ENCODE data around the gene HCAR2.

HCAR2 gene

DNA sequence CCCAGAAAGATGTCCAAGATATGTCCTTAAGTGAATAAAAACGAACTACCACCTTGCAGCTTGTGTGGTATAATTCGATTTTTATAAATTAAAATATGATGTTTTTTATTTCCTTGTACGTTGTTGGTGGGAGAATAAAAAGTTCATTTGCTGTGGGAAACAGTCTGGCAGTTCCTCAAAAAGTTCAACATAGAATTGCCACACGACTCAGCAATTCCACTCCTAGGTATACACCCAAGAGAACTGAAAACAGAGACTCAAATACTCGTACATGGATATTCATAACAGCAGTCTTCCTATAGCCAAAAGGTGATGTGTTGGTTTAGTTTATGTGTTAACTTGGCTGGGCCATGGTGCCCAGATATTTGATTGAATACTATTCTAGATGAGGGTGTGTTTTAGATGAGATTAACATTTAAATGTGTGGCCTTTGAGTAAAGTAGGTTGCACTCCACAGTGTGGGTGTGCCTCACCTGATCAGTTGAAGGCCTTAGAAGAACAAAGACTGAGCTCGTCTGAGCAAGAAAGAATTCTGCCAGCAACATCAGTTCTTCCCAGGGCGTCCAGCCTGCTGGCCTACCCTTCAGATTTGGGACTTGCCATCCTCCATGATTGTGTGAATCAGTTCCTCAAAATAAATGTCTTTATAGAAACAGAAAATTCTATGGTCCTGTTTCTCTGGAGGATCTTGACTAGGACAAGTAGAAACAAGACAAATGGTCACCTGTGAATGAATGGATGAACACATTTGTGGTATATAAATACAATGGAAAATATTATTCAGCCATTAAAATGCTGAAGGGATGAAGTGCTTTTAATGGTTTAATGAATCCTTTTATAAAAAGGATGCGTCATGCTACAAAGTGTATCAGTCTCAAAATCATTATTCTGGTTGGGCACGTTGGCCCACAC lies 44.3 kb upstream of the HCAR2 start:
- Histone ChIP-seq H3K79me2 (ENCODE audit: insufficient read depth, low read depth) (no peaks in the 10 kb centered on the region), H3K4me1 (ENCODE audit: low read depth, poor library complexity, severe bottlenecking) (no peaks in the 10 kb centered on the region), H3K4me2 (no peak overlapping the region), H3K27ac (no peak overlapping the region), H4K20me1 (ENCODE audit: insufficient read depth) (no peaks in the 10 kb centered on the region), H2AFZ (ENCODE audit: low read depth) (no peak overlapping the region), H3K36me3 (ENCODE audit: insufficient read depth) (no peaks in the 10 kb centered on the region), H3K9ac (no peak overlapping the region), H3K4me3 (IDR thresholded peaks at IDR 0.05; ENCODE audit: insufficient read depth, low read depth, low read length) (no peak overlapping the region), H3K27me3 (ENCODE audit: insufficient read depth, low read depth) (no peaks in the 10 kb centered on the region)
- no peak for TF ChIP-seq CTCF (conservative IDR thresholded peaks at IDR 0.05; ENCODE audit: low read depth, low read length)

DNA sequence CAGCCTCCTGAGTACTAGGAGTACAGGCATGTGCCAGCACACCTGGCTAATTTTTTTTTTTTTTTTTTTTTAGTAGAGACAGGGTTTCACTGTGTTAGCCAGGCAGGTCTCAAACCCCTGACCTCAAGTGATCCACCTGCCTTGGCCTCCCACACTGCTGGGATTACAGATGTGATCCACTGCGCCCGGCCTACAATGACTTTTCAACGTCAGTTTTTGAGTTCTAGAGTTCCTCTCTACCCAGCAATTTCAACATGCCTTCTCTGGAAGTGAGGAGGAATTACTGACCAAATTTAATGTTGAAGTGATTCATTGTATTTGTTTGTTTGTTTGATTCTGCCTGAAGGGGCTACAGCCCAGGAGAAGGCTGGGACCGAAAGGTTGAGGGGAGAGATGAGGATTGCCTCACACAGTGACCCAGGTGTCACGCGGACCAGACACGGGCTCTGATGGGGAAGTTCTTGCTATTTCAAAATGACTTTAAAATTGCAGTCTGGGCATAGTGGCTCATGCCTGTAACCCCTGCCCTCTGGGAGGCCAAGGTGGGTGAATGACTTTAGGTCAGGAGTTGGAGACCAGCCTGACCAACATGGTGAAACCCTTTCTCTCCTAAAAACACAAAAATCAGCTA lies 40.9 kb upstream of the HCAR2 start:
- H4K20me1 ChIP-seq (ENCODE audit: insufficient read depth), result no peaks in the 10 kb centered on the region
- no peak overlapping the region for H3K27ac ChIP-seq
- no peaks in the 10 kb centered on the region for H3K79me2 ChIP-seq (ENCODE audit: insufficient read depth, low read depth)
- H3K4me1 ChIP-seq (ENCODE audit: low read depth, poor library complexity, severe bottlenecking), result no peaks in the 10 kb centered on the region
- H3K4me2 ChIP-seq, result no peak overlapping the region
- no peak for TF ChIP-seq CTCF (conservative IDR thresholded peaks at IDR 0.05; ENCODE audit: low read depth, low read length)
- H2AFZ ChIP-seq (ENCODE audit: low read depth), result no peak overlapping the region
- no peaks in the 10 kb centered on the region for H3K27me3 ChIP-seq (ENCODE audit: insufficient read depth, low read depth)
- no peak overlapping the region for H3K9ac ChIP-seq
- no peak overlapping the region for H3K4me3 ChIP-seq (IDR thresholded peaks at IDR 0.05; ENCODE audit: insufficient read depth, low read depth, low read length)
- H3K36me3 ChIP-seq (ENCODE audit: insufficient read depth), result no peaks in the 10 kb centered on the region

- Histone ChIP-seq H3K4me1 (ENCODE audit: low read depth, poor library complexity, severe bottlenecking) (no peaks in the 10 kb centered on the region), H3K36me3 (ENCODE audit: insufficient read depth) (no peaks in the 10 kb centered on the region), H3K27me3 (ENCODE audit: insufficient read depth, low read depth) (no peaks in the 10 kb centered on the region), H3K4me2 (no peak overlapping the region), H3K9ac (no peak overlapping the region), H4K20me1 (ENCODE audit: insufficient read depth) (no peaks in the 10 kb centered on the region), H3K27ac (no peak overlapping the region), H3K4me3 (IDR thresholded peaks at IDR 0.05; ENCODE audit: insufficient read depth, low read depth, low read length) (no peak overlapping the region), H2AFZ (ENCODE audit: low read depth) (no peak overlapping the region), H3K79me2 (ENCODE audit: insufficient read depth, low read depth) (no peaks in the 10 kb centered on the region)
- TF ChIP-seq CTCF (conservative IDR thresholded peaks at IDR 0.05; ENCODE audit: low read depth, low read length), result no peak
These were observed 37.2 kb upstream of the HCAR2 start for GRCh38 chr12:122740351-122740750.

DNA sequence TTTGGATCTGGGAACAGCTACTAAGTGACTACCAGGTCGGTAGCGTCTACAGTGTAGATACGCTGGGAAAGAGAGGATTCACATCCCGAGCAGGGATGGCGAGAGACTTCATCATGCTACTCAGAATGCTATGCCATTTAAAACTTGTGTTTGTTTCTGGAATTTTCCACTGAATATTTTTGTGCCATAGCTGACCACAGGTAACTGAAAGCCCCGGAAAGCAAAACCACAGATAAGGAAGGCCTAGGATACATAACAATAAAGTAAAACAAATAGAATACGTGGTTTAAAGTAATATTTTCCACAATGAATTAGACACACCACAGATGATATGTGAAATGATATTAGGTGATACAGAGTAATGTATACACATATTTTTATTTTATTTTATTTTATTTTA lies 35.4 kb upstream of the HCAR2 start:
- TF ChIP-seq CTCF (conservative IDR thresholded peaks at IDR 0.05; ENCODE audit: low read depth, low read length), result no peak
- H3K27ac ChIP-seq, result no peak overlapping the region

More for the DNA sequence above, 35.4 kb upstream of the HCAR2 start:
- Histone ChIP-seq H3K36me3 (ENCODE audit: insufficient read depth) (no peaks in the 10 kb centered on the region), H2AFZ (ENCODE audit: low read depth) (no peak overlapping the region), H3K4me2 (no peak overlapping the region), H3K9ac (no peak overlapping the region), H3K4me1 (ENCODE audit: low read depth, poor library complexity, severe bottlenecking) (no peaks in the 10 kb centered on the region), H3K27me3 (ENCODE audit: insufficient read depth, low read depth) (no peaks in the 10 kb centered on the region), H3K4me3 (IDR thresholded peaks at IDR 0.05; ENCODE audit: insufficient read depth, low read depth, low read length) (no peak overlapping the region), H3K79me2 (ENCODE audit: insufficient read depth, low read depth) (no peaks in the 10 kb centered on the region), H4K20me1 (ENCODE audit: insufficient read depth) (no peaks in the 10 kb centered on the region)
